Keratinocyte (primary cell): Measurements from ENCODE around the gene RSBN1.

ENCODE experiments used
- CTCF ChIP-seq, 3 experiments: IDR thresholded peaks in 1 of 3; conservative IDR thresholded peaks in 1 of 3; optimal IDR thresholded peaks in 1 of 3; 2 replicates in 2 of 3; 3 replicates in 1 of 3; pipeline versions ENCODE3 to v1.5.1; 2011; ENCODE audit warnings: low read length in 3 of 3, mild to moderate bottlenecking in 3 of 3, moderate library complexity in 2 of 3, control low read depth in 1 of 3, inconsistent platforms in 1 of 3; ENCODE audit not compliant: insufficient read depth in 2 of 3; ENCODE audit errors: extremely low read depth in 1 of 3
- EZH2 ChIP-seq: IDR thresholded peaks from one replicate; pipeline ENCODE4 v1.6.1; 2012; ENCODE audit warnings: inconsistent platforms, mild to moderate bottlenecking, low read length, moderate library complexity

- TF ChIP-seq CTCF (optimal IDR thresholded peaks at IDR 0.05 in 1 of 3, IDR thresholded peaks at IDR 0.05 in 1 of 3, conservative IDR thresholded peaks at IDR 0.05 in 1 of 3; ENCODE audit: extremely low read depth in 1 of 3, insufficient read depth in 2 of 3, low read length in 3 of 3) (no peak), EZH2 (no peak)
These were observed 29.9 kb downstream of the RSBN1 start for GRCh38 chr1:113782406-113782805.
